SU-DHL-6 (cell line): ENCODE results near the gene MAP3K7CL.

Experiments
- H2AFZ ChIP-seq: fragments of 200-600 bp; sonication (generic); 2 replicates; pipeline ENCODE4 v1.6.1; 2014; ENCODE audit warnings: low read depth, mild to moderate bottlenecking, moderate library complexity, mixed read lengths, antibody characterized with exemption, low read length; ENCODE audit not compliant: severe bottlenecking
- H3F3A ChIP-seq: fragments of 200-600 bp; shearing (Covaris generic); 2 replicates; pipeline ENCODE4 v1.6.0; 2016; ENCODE audit warnings: antibody characterized with exemption, mild to moderate bottlenecking; ENCODE audit not compliant: insufficient read depth
- H3K27ac ChIP-seq: fragments of 200-600 bp; sonication (generic); 2 replicates; pipeline ENCODE4 v1.5.1; 2016; ENCODE audit warnings: low read depth, mild to moderate bottlenecking, low read length, moderate library complexity, mixed read lengths
- H3K27me3 ChIP-seq: fragments of 200-600 bp; sonication (generic), shearing (Covaris generic); 2 replicates; pipeline ENCODE4 v1.6.0; 2014; ENCODE audit warnings: mild to moderate bottlenecking, low read length
- H3K36me3 ChIP-seq: fragments of 200-600 bp; sonication (generic); 2 replicates; pipeline ENCODE4 v1.6.1; 2014; ENCODE audit warnings: mild to moderate bottlenecking, low read length, mixed read lengths
- H3K4me2 ChIP-seq: fragments of 300-600, 200-600 bp; shearing (Covaris generic), sonication (generic); 2 replicates; pipeline ENCODE4 v1.6.0; 2014; ENCODE audit warnings: low read length, low read depth, mild to moderate bottlenecking; ENCODE audit not compliant: poor library complexity, severe bottlenecking
- H3K4me3 ChIP-seq: fragments of 200-600 bp; sonication (generic); 2 replicates; pipeline ENCODE4 v1.5.1; 2014; ENCODE audit warnings: antibody characterized with exemption, low read length, mild to moderate bottlenecking, mixed read lengths; ENCODE audit not compliant: insufficient read depth, poor library complexity, severe bottlenecking
- H3K79me2 ChIP-seq: fragments of 200-600 bp; sonication (generic); 2 replicates; pipeline ENCODE4 v1.6.1; 2014; ENCODE audit warnings: mild to moderate bottlenecking, low read length, moderate library complexity; ENCODE audit not compliant: insufficient read depth
- H3K9ac ChIP-seq: fragments of 200-600 bp; sonication (generic); 2 replicates; pipeline ENCODE4 v1.7.0; 2014; ENCODE audit warnings: mild to moderate bottlenecking, low read length
- H3K9me2 ChIP-seq: fragments of 200-600 bp; sonication (generic); replicated peaks from 2 replicates; pipeline ENCODE4 v1.6.1; 2014; ENCODE audit warnings: low read length; ENCODE audit not compliant: insufficient read depth
- H3K9me3 ChIP-seq: fragments of 200-600 bp; sonication (generic); 2 replicates; pipeline ENCODE4 v1.6.1; 2014; ENCODE audit warnings: low read length, mixed read lengths; ENCODE audit not compliant: insufficient read depth
- H4K20me1 ChIP-seq: fragments of 200-600 bp; sonication (generic); 2 replicates; pipeline ENCODE4 v1.6.1; 2014; ENCODE audit warnings: low read depth, mild to moderate bottlenecking, antibody characterized with exemption, low read length, moderate library complexity, mixed read lengths
- EZH2phosphoT487 ChIP-seq: fragments of 200-600 bp; sonication (generic), shearing (Covaris generic); conservative IDR thresholded peaks from 2 replicates; pipeline ENCODE4 v1.6.1; 2018; ENCODE audit warnings: mild to moderate bottlenecking, antibody characterized with exemption, low read length, moderate library complexity, mixed read lengths
- TF ChIP-seq, protein P1 (sequence below): fragments of 200-600 bp; sonication (generic); IDR thresholded peaks from one replicate; pipeline ENCODE4 v1.5.1; 2017; ENCODE audit warnings: antibody characterized with exemption, mild to moderate bottlenecking, low read length, moderate library complexity; ENCODE audit not compliant: insufficient read depth, poor library complexity, severe bottlenecking

The MAP3K7CL gene

DNA sequence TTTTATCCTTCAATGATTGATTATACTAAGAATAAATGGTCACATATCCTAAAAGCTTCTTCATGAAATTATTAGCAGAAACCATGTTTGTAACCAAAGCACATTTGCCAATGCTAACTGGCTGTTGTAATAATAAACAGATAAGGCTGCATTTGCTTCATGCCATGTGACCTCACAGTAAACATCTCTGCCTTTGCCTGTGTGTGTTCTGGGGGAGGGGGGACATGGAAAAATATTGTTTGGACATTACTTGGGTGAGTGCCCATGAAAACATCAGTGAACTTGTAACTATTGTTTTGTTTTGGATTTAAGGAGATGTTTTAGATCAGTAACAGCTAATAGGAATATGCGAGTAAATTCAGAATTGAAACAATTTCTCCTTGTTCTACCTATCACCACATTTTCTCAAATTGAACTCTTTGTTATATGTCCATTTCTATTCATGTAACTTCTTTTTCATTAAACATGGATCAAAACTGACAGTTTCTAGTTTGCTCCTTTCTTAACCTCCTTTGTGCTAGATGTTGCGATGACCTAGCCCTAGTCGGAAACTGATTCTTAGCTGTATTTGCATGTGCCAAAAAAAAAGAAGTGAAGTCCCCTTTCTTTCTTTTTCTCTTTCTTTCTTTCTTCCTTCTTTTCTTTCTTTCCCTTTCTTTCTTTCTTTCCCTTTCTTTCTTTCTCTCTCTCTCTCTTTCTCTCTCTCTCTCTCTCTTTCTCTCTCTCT lies 45.1 kb downstream of the MAP3K7CL start:
- Histone ChIP-seq H4K20me1 (no peaks in the 10 kb centered on the region), H2AFZ (no peak overlapping the region), H3K4me2 (no peak overlapping the region), H3K27me3 (no peaks in the 10 kb centered on the region), H3K9ac (no peak overlapping the region), H3K9me2 (no peaks in the 10 kb centered on the region), H3F3A (no peaks in the 10 kb centered on the region), H3K36me3 (no peaks in the 10 kb centered on the region), H3K79me2 (no peaks in the 10 kb centered on the region), H3K27ac (no peak overlapping the region), H3K4me3 (no peak overlapping the region), H3K9me3 (no peaks in the 10 kb centered on the region)
- no peak for TF ChIP-seq EZH2phosphoT487
- TF ChIP-seq, protein P1, sequence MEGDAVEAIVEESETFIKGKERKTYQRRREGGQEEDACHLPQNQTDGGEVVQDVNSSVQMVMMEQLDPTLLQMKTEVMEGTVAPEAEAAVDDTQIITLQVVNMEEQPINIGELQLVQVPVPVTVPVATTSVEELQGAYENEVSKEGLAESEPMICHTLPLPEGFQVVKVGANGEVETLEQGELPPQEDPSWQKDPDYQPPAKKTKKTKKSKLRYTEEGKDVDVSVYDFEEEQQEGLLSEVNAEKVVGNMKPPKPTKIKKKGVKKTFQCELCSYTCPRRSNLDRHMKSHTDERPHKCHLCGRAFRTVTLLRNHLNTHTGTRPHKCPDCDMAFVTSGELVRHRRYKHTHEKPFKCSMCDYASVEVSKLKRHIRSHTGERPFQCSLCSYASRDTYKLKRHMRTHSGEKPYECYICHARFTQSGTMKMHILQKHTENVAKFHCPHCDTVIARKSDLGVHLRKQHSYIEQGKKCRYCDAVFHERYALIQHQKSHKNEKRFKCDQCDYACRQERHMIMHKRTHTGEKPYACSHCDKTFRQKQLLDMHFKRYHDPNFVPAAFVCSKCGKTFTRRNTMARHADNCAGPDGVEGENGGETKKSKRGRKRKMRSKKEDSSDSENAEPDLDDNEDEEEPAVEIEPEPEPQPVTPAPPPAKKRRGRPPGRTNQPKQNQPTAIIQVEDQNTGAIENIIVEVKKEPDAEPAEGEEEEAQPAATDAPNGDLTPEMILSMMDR, result no peak

DNA sequence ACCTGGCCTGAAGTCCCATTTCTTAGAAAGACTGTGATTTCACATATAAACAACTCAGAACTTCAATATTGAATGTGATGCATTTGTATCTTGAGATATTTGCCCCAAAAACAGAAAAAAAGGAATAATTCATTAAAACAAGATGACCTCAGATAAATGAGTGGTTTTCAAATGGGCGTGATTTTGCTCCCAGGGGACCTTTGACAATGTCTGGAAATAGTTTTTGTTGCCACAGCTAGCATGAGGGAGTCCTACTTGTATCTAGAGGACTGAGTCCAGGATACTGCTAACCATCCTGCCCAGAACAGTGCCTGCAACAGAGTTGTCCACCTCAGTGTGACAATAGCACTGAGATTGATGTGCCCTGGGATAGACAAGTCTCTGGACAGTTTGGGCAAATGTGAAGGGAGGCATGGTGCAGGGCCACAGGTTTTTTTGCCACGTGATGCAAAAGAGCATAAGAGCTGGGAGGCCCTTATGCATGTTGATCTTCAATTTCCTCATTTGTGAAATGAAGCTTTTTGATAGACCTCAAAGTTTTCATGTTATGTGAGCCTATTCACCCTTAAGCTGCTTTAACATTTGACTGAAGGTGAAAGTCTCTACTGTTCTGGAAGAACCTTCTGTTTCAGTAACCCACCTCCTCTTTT lies 46.2 kb downstream of the MAP3K7CL start:
- H3K4me2 ChIP-seq, result no peak overlapping the region
- TF ChIP-seq, protein P1, result no peak
- TF ChIP-seq EZH2phosphoT487, result no peak

DNA sequence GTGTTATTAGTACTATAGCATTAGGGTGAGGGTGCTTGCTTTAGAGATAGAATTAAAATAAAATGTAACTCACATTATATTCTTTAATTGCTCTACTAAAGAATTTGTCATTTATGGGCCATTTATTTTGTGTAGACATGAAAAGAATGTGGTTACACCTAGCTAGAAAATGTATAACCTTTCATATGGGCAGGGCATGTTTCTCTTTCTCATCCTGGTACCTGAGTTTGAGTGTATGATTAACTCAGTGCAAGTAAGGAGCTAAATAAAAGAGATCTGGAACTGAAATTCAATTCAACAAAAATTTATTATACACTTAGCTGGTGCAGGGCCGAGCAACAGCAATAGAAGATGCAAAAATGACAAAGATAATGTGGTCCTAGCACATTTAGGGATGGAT lies 47.4 kb downstream of the MAP3K7CL start:
- Histone ChIP-seq H3K4me2 (no peak overlapping the region), H2AFZ (no peak overlapping the region), H3K79me2 (no peaks in the 10 kb centered on the region), H3K9me3 (no peaks in the 10 kb centered on the region), H3K9me2 (no peaks in the 10 kb centered on the region), H3K4me3 (no peak overlapping the region), H3K27me3 (no peaks in the 10 kb centered on the region), H3F3A (no peaks in the 10 kb centered on the region), H3K27ac (no peak overlapping the region), H3K9ac (no peak overlapping the region), H4K20me1 (no peaks in the 10 kb centered on the region), H3K36me3 (no peaks in the 10 kb centered on the region)
- TF ChIP-seq EZH2phosphoT487, result no peak
- TF ChIP-seq, protein P1, result no peak

More for the DNA sequence above, 46.2 kb downstream of the MAP3K7CL start:
- Histone ChIP-seq H2AFZ (no peak overlapping the region), H3K27me3 (no peaks in the 10 kb centered on the region), H3F3A (no peaks in the 10 kb centered on the region), H3K9me3 (no peaks in the 10 kb centered on the region), H3K4me3 (no peak overlapping the region), H3K9me2 (no peaks in the 10 kb centered on the region), H3K36me3 (no peaks in the 10 kb centered on the region), H3K27ac (no peak overlapping the region), H3K9ac (no peak overlapping the region), H3K79me2 (no peaks in the 10 kb centered on the region), H4K20me1 (no peaks in the 10 kb centered on the region)
